ENCODE data around the gene ZNF222.

Gene ZNF222

DNA sequence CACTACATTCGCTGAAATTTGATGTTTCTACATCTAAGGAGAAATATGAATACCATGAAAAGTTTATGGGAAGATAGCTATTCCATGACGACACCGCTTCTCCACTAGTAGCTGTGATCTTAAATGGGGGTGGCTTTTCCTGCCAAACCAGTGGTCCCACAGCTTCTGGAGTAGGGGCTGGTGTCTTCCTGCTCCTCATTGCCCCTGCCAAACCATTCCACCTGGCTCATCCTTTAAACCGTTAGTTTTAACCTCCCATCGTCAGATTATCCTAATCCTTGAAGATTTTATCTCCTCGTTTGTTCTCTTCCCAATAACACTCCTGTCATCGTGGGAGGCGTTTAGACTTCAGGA is 23.0 kb upstream of the ZNF222 start:
- H3K4me3 ChIP-seq (ENCODE audit: low read depth, low read length): peak overlapping the region; percentile 91
- TF ChIP-seq, protein P1, sequence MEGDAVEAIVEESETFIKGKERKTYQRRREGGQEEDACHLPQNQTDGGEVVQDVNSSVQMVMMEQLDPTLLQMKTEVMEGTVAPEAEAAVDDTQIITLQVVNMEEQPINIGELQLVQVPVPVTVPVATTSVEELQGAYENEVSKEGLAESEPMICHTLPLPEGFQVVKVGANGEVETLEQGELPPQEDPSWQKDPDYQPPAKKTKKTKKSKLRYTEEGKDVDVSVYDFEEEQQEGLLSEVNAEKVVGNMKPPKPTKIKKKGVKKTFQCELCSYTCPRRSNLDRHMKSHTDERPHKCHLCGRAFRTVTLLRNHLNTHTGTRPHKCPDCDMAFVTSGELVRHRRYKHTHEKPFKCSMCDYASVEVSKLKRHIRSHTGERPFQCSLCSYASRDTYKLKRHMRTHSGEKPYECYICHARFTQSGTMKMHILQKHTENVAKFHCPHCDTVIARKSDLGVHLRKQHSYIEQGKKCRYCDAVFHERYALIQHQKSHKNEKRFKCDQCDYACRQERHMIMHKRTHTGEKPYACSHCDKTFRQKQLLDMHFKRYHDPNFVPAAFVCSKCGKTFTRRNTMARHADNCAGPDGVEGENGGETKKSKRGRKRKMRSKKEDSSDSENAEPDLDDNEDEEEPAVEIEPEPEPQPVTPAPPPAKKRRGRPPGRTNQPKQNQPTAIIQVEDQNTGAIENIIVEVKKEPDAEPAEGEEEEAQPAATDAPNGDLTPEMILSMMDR (IDR thresholded peaks at IDR 0.05; ENCODE audit: borderline replicate concordance, insufficient read depth, low read depth, low read length): no peak

GRCh38 chr19:44002566-44003460 is 22.4 kb upstream of the ZNF222 start, which contains the start of gene ZNF230:
Gene ZNF230 (plus strand): TSS chr19:44002957. CDS start chr19:44007079, 4,122 bp downstream.
- TF ChIP-seq, protein P1 (IDR thresholded peaks at IDR 0.05; ENCODE audit: borderline replicate concordance, insufficient read depth, low read depth, low read length): no peak
- H3K4me3 ChIP-seq (ENCODE audit: low read depth, low read length): peak within 1 kb of the TSS; percentile 91

GRCh38 chr19:44003461-44004009 is 21.6 kb upstream of the ZNF222 start:
- TF ChIP-seq, protein P1 (IDR thresholded peaks at IDR 0.05; ENCODE audit: borderline replicate concordance, insufficient read depth, low read depth, low read length): no peak
- H3K4me3 ChIP-seq (ENCODE audit: low read depth, low read length): peak overlapping the region; percentile 91

GRCh38 chr19:44005973-44006372 is 19.2 kb upstream of the ZNF222 start:
- H3K4me3 ChIP-seq (ENCODE audit: low read depth, low read length): no peak overlapping the region
- TF ChIP-seq, protein P1 (IDR thresholded peaks at IDR 0.05; ENCODE audit: borderline replicate concordance, insufficient read depth, low read depth, low read length): no peak

DNA sequence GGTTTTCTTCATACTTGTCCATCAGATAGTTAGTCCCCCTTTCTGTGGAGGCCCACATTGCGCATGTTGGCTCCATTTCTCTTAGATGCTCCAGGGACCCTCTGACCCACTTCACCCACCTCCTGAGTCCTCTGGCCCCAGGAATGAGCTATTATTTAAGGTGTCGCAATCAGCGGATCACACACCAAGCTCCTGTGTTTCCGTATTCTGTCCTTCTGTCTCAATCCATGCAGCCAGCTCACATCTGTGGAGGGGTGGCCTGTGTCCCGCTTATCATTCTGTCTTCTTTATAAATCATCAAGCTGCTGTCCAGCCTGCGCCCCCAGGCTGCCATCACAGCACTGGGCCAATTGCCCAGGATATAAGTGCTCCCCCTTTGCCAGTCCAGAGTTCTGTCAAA is 17.7 kb upstream of the ZNF222 start:
- TF ChIP-seq, protein P1 (IDR thresholded peaks at IDR 0.05; ENCODE audit: borderline replicate concordance, insufficient read depth, low read depth, low read length): no peak

GRCh38 chr19:44010468-44010867 is 14.7 kb upstream of the ZNF222 start:
- no peak overlapping the region for H3K4me3 ChIP-seq (ENCODE audit: low read depth, low read length)
- TF ChIP-seq, protein P1 (IDR thresholded peaks at IDR 0.05; ENCODE audit: borderline replicate concordance, insufficient read depth, low read depth, low read length): no peak

More for the DNA sequence above, 17.7 kb upstream of the ZNF222 start:
- no peak overlapping the region for H3K4me3 ChIP-seq (ENCODE audit: low read depth, low read length)

DNA sequence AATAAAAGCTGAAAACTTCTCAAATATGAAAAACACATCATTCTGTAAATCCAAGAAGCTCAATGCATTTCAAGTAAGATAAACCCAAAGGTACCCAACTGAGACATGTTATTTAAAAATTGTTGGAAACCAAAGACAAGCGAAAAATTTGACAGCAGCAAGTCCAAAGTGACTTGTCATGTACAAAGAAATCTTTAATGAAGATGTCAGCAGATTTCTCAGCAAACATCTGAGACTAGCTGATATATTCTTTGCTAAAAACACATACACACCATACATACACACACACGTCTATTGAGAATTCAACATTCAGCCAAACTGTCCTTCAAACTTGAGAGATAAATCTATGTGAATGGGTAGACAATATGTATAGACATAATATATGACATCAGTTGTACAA is 5.7 kb upstream of the ZNF222 start:
- no peak overlapping the region for H3K4me3 ChIP-seq (ENCODE audit: low read depth, low read length)
- TF ChIP-seq, protein P1 (IDR thresholded peaks at IDR 0.05; ENCODE audit: borderline replicate concordance, insufficient read depth, low read depth, low read length): no peak

Data from GM12875 (cell line).